ENCODE results near the gene AGPAT3.

The AGPAT3 gene

DNA sequence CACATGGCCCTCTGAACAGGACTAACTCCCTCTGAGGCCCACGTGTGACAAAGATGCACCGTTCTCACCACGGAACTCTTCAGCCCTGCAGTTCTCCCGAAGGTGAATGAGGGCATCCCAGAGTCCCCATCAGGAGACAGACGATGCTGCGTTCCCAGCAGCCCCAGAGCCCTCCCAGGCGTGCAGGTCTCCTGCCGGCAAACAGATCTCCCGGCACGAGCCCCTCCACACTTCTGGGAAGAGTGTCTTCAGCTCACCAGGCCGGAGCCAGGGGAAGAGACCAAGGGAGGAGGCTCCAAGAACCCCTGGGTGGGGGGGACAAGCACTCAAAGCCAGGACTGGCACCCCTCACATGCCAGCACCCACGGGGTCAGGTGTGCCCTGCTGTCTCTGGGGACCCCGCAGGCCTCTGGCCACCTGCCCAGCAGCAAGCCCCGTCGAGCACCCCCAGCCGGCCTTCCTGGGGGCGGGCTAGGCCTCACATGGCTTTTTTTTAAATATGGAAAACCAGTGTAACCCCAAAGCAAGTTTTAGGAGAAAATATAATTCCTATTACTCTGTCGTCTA is 102.0 kb downstream of the AGPAT3 start:
- Mint-ChIP-seq H3K4me1 (peaks cover 4% of the 10 kb centered on the region), H3K27ac (no peak overlapping the region), H3K27me3 (no peaks in the 10 kb centered on the region), H3K4me3 (no peak overlapping the region), H3K36me3 (peaks cover 6% of the 10 kb centered on the region), H3K9me3 (no peaks in the 10 kb centered on the region)

DNA sequence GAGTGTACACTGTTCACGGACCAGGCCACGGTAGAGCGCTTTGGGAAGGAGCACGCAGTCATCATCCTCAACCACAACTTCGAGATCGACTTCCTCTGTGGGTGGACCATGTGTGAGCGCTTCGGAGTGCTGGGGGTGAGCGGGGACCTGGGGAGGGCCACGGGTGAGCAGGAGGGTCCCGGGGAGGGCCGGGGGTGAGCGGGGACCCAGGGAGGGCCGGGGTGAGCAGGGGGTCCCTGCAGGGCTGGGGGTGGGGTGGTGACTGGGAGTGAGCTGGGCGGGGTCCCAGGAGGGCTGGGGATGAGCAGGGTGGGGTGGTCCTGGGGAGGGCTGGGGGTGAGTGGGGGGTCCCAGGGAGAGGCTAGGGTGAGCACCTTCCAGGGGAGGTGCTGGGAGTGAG is 103.0 kb downstream of the AGPAT3 start:
- H3K9me3 Mint-ChIP-seq = no peaks in the 10 kb centered on the region
- no peaks in the 10 kb centered on the region for H3K27me3 Mint-ChIP-seq
- H3K36me3 Mint-ChIP-seq = peaks cover 6% of the 10 kb centered on the region
- peaks cover 2% of the 10 kb centered on the region for H3K4me1 Mint-ChIP-seq
- no peak overlapping the region for H3K27ac Mint-ChIP-seq
- no peak overlapping the region for H3K4me3 Mint-ChIP-seq

DNA sequence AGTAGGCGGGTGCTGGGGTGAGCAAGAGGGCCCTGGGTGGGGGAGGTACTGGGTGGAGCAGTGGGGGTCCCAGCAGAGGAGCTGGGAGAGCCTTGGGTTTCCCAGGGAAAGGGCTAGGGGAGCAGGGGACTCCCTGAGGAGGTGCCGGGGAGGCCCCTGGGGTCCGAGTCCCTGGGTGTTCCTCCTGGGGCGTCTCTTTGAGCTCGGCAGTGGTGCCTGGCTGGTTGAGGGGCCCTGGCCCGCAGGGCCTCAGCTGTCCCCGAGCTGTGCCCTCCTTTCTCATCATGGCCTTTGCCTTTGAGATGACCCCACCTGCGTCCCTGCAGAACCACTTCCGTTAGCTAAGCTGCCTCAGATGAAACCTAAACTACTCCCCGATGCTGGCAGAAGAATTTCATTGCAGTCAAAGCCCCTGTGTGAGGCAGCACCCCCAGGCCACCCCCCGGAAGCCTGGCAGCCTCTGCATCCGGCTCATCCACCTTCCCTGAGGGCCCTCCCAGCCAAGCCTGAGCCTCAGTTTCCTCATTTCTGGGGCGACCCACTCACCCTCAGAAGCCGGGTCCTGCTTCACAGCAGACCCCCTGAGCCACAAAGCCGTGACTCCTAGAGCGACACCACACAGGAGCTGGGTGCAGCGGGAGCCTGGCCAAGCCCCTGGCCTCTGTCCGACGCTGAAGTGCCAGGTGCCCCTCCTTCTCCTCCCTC is 103.5 kb downstream of the AGPAT3 start:
- H3K9me3 Mint-ChIP-seq = no peaks in the 10 kb centered on the region
- H3K27ac Mint-ChIP-seq = no peak overlapping the region
- H3K4me1 Mint-ChIP-seq = no peaks in the 10 kb centered on the region

DNA sequence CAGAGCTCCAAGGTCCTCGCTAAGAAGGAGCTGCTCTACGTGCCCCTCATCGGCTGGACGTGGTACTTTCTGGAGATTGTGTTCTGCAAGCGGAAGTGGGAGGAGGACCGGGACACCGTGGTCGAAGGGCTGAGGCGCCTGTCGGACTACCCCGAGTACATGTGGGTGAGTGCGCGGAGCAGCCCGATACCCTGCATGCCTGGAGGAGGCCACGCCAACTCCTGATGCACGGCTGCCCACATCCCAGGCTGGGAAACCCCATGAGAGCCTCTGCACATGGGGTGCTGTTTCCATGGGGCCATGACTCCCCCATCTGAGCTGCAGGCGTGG is 104.1 kb downstream of the AGPAT3 start:
- no peaks in the 10 kb centered on the region for H3K27me3 Mint-ChIP-seq
- H3K9me3 Mint-ChIP-seq = no peaks in the 10 kb centered on the region
- H3K36me3 Mint-ChIP-seq = peaks cover 6% of the 10 kb centered on the region
- no peak overlapping the region for H3K27ac Mint-ChIP-seq
- H3K4me3 Mint-ChIP-seq = no peak overlapping the region
- no peaks in the 10 kb centered on the region for H3K4me1 Mint-ChIP-seq

More for the DNA sequence above, 103.5 kb downstream of the AGPAT3 start:
- no peaks in the 10 kb centered on the region for H3K27me3 Mint-ChIP-seq
- H3K36me3 Mint-ChIP-seq = peaks cover 6% of the 10 kb centered on the region
- no peak overlapping the region for H3K4me3 Mint-ChIP-seq

DNA sequence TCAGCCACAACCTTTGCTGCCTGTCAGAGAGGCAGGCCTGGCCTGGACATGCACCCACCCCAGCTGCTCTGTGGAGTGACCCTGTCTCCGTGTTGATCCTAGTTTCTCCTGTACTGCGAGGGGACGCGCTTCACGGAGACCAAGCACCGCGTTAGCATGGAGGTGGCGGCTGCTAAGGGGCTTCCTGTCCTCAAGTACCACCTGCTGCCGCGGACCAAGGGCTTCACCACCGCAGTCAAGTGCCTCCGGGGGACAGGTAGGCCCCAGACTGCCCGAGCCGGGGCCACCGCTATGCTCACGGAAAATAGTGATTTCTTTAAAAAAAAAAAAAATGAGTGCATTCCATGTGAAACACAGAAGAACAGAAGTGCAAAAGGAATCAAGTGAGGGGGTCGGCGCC is 105.5 kb downstream of the AGPAT3 start:
- peaks cover 5% of the 10 kb centered on the region for H3K36me3 Mint-ChIP-seq
- no peak overlapping the region for H3K4me3 Mint-ChIP-seq
- no peaks in the 10 kb centered on the region for H3K9me3 Mint-ChIP-seq
- no peaks in the 10 kb centered on the region for H3K27me3 Mint-ChIP-seq
- no peak overlapping the region for H3K27ac Mint-ChIP-seq
- H3K4me1 Mint-ChIP-seq = peaks cover 6% of the 10 kb centered on the region

DNA sequence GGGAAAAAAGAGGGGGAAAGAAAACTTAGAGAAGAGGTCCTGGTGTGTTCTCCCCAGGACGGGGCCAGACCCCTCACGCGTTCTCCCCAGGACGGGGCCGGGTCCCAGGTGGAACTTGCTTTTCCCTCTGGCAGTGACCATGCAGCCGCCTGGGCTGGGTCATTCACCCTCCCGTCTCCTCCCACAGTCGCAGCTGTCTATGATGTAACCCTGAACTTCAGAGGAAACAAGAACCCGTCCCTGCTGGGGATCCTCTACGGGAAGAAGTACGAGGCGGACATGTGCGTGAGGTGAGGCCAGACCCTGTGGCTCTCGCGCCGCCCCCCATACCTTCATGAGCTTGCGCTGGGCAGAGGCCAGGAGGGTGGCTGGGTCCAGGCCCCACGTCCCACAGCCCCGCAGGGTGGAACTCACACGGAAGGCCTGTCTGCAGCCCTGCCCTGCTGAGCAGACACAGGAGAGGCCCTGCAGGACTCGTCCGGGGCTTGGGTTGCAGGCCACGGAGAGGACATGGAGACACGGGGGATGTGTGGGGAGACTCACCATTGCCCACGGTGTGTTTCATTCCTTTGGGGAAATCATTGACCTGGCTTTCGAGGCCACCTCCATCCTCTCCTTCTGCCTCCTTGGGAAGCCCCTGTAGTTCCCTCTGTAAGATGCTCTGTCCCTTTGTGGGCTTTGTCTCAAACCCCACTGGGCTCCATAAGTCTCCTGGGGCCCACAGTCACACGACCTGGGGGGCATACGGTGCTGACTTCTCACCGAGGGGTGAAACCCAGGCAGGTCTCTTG is 106.4 kb downstream of the AGPAT3 start:
- no peak overlapping the region for H3K27ac Mint-ChIP-seq
- no peaks in the 10 kb centered on the region for H3K9me3 Mint-ChIP-seq
- H3K4me3 Mint-ChIP-seq = no peak overlapping the region
- peaks cover 6% of the 10 kb centered on the region for H3K4me1 Mint-ChIP-seq
- no peaks in the 10 kb centered on the region for H3K27me3 Mint-ChIP-seq
- H3K36me3 Mint-ChIP-seq = peaks cover 5% of the 10 kb centered on the region

DNA sequence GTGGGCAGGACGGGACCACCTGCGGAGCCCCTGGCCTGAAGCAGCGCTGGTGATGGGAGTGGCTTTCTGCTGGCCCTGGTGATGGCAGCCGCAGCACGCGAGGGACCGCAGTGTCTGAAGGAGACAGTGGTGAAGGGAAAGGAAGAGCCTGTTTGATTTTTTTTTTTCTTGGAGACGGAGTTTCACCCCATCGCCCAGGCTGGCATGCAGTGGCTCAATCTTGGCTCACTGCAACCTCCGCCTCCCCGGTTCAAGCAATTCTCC is 106.9 kb downstream of the AGPAT3 start:
- H3K4me1 Mint-ChIP-seq = peaks cover 6% of the 10 kb centered on the region
- H3K27me3 Mint-ChIP-seq = no peaks in the 10 kb centered on the region
- no peak overlapping the region for H3K27ac Mint-ChIP-seq
- no peaks in the 10 kb centered on the region for H3K9me3 Mint-ChIP-seq
- peaks cover 5% of the 10 kb centered on the region for H3K36me3 Mint-ChIP-seq
- H3K4me3 Mint-ChIP-seq = no peak overlapping the region

DNA sequence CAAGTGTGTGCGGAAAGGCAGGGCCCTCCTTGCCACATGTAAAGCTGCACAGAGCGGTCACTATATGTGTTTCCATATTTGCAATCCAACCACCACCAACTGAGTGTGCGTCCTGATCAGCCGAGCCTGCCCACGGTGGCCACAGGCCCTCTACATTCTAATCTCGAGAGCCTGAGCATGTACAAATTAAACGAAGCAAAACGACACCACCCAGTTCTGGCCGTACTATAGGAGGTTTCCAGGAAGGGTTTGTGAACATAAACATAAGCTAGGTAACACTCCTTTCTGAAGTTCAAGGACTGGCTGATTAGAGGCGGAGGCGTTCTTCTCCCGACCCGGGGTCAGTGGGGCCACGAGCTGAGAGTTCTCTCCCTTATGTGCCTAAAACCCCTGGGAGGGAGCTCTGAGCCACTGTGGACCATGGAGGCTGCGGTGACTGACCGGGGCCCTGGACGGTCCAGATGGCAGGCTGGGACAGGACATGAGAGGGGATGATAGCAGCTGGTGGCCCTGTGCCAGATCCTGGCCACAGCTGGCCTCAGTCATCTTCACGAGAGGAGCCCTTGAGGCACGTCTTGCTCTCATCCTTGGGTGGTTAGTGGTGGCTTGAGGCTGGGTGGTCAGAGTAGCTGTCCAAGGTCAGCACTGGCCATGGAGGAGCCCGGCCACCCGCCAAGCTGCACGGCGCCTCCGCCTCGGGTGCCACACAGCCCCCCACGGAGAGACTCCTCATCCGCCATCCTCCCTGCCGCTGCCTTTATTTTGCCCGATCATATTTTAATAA is 108.0 kb downstream of the AGPAT3 start:
- Mint-ChIP-seq H3K4me1 (peaks cover 6% of the 10 kb centered on the region), H3K36me3 (peaks cover 3% of the 10 kb centered on the region), H3K4me3 (no peak overlapping the region), H3K9me3 (no peaks in the 10 kb centered on the region), H3K27ac (peak overlapping the region; percentile 12), H3K27me3 (no peaks in the 10 kb centered on the region)

DNA sequence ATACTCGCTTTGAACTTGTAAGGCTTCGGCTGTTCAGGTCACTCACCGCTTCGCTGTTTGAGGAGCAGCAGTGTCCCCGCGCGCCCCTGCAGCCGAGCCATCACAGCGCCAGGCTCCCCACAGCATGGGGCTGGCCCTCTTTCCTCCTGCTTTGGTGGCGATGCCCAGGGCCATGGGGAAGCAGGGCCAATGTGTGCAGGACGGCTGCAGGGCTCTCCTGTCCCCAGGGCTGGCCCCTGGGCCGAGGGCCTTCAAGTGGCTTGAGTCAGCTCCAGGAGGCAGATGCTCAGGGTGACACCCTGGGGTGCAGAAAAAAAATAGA is 108.6 kb downstream of the AGPAT3 start:
- Mint-ChIP-seq H3K9me3 (no peaks in the 10 kb centered on the region), H3K27me3 (no peaks in the 10 kb centered on the region), H3K4me3 (no peak overlapping the region), H3K36me3 (peaks cover 3% of the 10 kb centered on the region), H3K27ac (peak overlapping the region; percentile 12), H3K4me1 (peaks cover 6% of the 10 kb centered on the region)

DNA sequence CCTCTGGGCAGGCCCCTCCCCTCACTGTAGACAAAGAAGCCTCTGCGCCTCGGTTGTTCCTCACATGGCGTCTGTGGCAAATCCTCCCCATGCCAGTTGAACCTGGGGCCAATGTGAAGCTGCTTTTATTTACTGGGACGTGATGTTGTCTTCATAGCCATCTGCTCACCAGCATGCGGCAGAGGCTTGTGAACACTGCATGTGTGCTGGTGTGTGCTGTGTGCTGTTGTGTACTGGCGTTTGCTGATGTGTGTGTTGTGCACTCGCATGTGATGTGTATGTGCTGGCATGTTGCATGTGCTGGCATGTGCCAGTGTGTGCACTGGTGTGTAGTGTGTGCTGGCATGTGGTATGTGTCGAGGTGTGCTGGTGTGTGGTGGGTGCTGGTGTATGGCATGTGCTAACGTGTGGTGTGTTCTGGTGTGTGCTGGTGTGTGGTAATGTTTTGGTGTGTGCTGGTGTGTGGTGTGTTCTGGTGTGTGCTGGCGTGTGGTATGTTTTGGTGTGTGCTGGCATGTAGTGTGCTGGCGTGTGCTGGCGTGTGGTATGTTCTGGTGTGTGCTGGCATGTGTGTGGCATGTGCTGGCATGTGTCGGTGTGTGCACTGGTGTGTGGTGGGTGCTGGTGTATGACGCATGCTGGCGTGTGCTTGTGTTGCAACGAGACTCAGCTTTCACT is 109.9 kb downstream of the AGPAT3 start:
- Mint-ChIP-seq H3K36me3 (peaks cover 3% of the 10 kb centered on the region), H3K9me3 (no peaks in the 10 kb centered on the region), H3K4me3 (no peak overlapping the region), H3K4me1 (peaks cover 6% of the 10 kb centered on the region), H3K27me3 (no peaks in the 10 kb centered on the region), H3K27ac (no peak overlapping the region)

DNA sequence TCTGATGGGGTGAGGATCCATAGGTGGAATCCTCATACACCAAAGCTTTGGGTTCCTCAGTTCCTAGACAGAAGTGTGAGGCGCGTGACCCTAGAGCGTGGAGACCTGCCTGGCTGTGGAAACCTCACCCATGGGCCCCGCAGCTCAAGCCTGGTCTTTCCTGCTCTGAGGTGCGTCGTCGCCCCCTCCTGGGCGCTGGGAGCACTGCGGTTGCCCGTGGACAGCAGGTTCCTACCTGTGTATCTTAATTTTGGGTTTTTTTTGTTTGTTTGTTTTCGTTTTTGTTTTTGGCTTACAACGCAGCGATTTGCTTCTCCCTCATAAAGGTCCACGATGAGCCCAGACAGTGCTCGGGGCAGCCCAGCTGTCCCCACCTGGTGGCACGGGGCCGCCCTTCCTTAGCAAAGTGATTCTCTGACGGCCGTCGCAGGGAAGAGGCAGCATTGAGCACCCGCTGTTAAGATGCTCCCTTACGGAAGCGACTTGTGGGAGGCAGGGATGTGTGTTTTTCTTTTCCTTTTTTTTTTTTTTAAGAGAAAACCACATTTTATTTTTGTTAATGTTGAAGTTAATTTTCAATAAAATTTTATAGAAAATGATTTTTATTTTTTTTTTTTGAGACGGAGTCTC is 110.6 kb downstream of the AGPAT3 start:
- no peaks in the 10 kb centered on the region for H3K9me3 Mint-ChIP-seq
- no peaks in the 10 kb centered on the region for H3K27me3 Mint-ChIP-seq
- peaks cover 3% of the 10 kb centered on the region for H3K36me3 Mint-ChIP-seq
- H3K27ac Mint-ChIP-seq = no peak overlapping the region
- H3K4me3 Mint-ChIP-seq = no peak overlapping the region
- peaks cover 6% of the 10 kb centered on the region for H3K4me1 Mint-ChIP-seq

DNA sequence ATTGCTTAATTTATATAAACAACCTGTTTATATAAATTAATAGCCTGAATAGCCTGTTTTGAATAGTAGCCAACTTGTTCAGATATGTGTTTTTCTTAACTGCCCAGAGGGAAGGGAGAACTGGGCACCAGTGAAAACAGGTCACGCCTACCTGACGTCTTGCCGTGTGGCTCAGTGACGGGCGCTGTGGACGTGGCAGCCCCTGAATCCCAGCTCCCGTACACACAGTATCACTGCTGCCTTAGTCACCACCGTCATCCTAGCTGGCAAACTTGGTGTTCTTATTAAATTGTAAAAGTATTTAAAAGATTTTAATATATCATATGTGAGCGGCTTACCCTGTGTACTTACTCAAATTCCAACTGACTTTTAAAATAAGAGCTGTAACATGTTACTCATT is 111.6 kb downstream of the AGPAT3 start:
- peaks cover 3% of the 10 kb centered on the region for H3K36me3 Mint-ChIP-seq
- no peak overlapping the region for H3K27ac Mint-ChIP-seq
- no peaks in the 10 kb centered on the region for H3K9me3 Mint-ChIP-seq
- H3K4me3 Mint-ChIP-seq = no peak overlapping the region
- H3K27me3 Mint-ChIP-seq = no peaks in the 10 kb centered on the region
- H3K4me1 Mint-ChIP-seq = peaks cover 6% of the 10 kb centered on the region

DNA sequence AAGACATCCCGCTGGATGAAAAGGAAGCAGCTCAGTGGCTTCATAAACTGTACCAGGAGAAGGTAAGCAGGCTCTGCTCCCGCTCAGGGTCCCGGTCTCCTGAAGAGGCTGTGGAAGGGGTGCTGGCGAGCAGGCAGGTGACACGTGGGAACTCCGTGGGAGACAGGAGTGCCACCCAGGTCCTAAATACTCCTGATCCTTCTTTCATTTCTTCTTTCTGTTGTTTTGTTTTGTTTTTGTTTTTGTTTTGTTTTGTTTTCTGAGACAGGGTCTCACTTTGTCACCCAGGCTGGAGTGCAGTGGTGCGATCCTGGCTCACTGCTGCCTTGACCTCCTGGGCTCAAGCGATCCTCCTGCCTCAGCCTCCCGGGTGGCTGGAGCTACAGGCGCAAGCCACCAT is 113.0 kb downstream of the AGPAT3 start:
- Mint-ChIP-seq H3K4me1 (peaks cover 6% of the 10 kb centered on the region), H3K27ac (no peak overlapping the region), H3K36me3 (no peaks in the 10 kb centered on the region), H3K4me3 (no peak overlapping the region), H3K9me3 (no peaks in the 10 kb centered on the region), H3K27me3 (no peaks in the 10 kb centered on the region)

DNA sequence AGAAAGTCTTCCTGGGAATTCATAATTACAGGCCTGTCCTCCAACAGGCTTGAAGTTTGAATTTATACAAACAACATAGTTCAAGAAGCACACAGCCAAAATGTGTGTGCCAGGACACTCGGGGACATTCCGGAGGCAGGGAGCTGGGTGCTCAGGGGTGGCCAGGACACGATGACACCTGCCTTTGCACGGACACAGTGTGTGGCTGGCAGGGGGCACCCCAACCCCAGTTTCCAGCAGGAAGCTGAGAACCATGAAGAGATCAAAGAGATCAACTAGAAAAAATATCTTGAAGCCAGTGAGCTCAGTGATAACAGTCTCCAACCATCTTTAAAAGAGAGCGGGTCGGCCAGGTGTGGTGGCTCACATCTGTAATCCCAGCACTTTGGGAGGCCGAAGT is 114.6 kb downstream of the AGPAT3 start:
- no peaks in the 10 kb centered on the region for H3K27me3 Mint-ChIP-seq
- H3K36me3 Mint-ChIP-seq = no peaks in the 10 kb centered on the region
- no peaks in the 10 kb centered on the region for H3K9me3 Mint-ChIP-seq
- H3K27ac Mint-ChIP-seq = no peak overlapping the region
- H3K4me1 Mint-ChIP-seq = peaks cover 10% of the 10 kb centered on the region
- no peak overlapping the region for H3K4me3 Mint-ChIP-seq

DNA sequence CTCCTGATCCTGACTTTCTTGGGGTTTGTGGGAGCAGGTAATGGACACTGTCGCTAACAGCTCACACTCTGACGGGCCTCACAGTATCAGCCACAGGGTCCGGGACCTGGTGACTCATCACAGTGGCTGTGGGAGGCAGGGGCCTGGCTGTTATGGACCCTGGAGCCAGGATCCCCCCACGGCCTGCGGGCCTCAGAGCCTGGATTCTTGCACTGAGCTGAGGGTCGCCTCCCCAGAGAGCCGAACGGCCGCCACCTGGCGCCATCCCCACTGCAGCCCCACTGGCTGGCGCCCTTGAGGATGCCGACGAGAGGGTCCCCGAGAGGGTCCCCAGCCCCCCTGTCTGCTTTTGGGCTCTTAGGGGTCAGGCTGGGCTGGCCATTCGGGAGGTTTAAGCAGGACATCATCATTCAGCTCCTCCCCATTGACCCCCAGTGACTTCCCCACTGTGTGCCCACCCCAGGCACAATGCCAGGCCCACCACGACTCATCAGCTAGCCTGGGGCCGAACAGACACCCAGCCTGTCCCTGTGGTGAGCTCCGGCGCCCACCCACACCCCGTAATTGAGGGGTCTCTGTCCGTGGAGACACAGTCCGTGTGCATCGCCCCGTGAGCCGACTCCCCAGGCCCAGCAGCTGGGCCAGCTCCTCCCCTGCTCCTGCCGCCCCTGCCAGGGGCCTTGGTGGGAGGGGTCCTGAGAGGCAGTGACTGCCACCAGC is 116.3 kb downstream of the AGPAT3 start:
- Mint-ChIP-seq H3K27me3 (no peaks in the 10 kb centered on the region), H3K27ac (no peak overlapping the region), H3K4me3 (no peak overlapping the region), H3K9me3 (no peaks in the 10 kb centered on the region), H3K36me3 (no peaks in the 10 kb centered on the region), H3K4me1 (peaks cover 18% of the 10 kb centered on the region)
